ENCODE results near the gene TNS2. TPM values are rescaled to one million over a fixed set of nuclear protein-coding genes. Genes with fewer than 3 reads are reported as not detected.

The TNS2 gene
- total and polyA plus RNA-seq, 2 of the 13 experiments (the other 11 are each of a cell fraction or from before 2014, with no cell fraction given): 8.9 to 20.4 TPM

GRCh38 chr12:53054112-53054878 lies 4.4 kb downstream of the TNS2 start (continued):
- peak; percentile 39; the same call in 1 of the 2 replicates for TF ChIP-seq HOXA3 (CRISPR knock-in tag; IDR thresholded peaks at IDR 0.05)
- TF ChIP-seq KLF11 (CRISPR knock-in tag; IDR thresholded peaks at IDR 0.05): no peak
- TF ChIP-seq, protein P1, sequence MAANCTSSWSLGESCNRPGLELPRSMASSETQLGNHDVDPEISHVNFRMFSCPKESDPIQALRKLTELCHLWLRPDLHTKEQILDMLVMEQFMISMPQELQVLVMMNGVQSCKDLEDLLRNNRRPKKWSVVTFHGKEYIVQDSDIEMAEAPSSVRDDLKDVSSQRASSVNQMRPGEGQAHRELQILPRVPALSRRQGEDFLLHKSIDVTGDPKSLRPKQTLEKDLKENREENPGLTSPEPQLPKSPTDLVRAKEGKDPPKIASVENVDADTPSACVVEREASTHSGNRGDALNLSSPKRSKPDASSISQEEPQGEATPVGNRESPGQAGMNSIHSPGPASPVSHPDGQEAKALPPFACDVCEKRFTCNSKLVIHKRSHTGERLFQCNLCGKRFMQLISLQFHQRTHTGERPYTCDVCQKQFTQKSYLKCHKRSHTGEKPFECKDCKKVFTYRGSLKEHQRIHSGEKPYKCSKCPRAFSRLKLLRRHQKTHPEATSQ (CRISPR knock-in tag; IDR thresholded peaks at IDR 0.05; ENCODE audit: borderline replicate concordance): no peak
- TF ChIP-seq, protein P2, sequence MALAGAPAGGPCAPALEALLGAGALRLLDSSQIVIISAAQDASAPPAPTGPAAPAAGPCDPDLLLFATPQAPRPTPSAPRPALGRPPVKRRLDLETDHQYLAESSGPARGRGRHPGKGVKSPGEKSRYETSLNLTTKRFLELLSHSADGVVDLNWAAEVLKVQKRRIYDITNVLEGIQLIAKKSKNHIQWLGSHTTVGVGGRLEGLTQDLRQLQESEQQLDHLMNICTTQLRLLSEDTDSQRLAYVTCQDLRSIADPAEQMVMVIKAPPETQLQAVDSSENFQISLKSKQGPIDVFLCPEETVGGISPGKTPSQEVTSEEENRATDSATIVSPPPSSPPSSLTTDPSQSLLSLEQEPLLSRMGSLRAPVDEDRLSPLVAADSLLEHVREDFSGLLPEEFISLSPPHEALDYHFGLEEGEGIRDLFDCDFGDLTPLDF (CRISPR knock-in tag; IDR thresholded peaks at IDR 0.05): 0 out of 2 replicates have a peak, but pooled peaks have one; percentile 28
- TF ChIP-seq NR2F1 (CRISPR knock-in tag; IDR thresholded peaks at IDR 0.05): no peak
- TF ChIP-seq SKI (IDR thresholded peaks at IDR 0.05; ENCODE audit: partially characterized antibody): no peak
- no peak for TF ChIP-seq CENPX (CRISPR knock-in tag; IDR thresholded peaks at IDR 0.05)
- peak; percentile 65; the same call in 1 of the 2 replicates for TF ChIP-seq NFKB2 (CRISPR knock-in tag; IDR thresholded peaks at IDR 0.05; ENCODE audit: borderline replicate concordance)
- TF ChIP-seq GATAD1 (CRISPR knock-in tag; IDR thresholded peaks at IDR 0.05): no peak
- peak; percentile 76 for TF ChIP-seq ATF7 (IDR thresholded peaks at IDR 0.05)
- TF ChIP-seq ATF7 (CRISPR knock-in tag; IDR thresholded peaks at IDR 0.05): no peak
- TF ChIP-seq RFX3 (CRISPR knock-in tag; IDR thresholded peaks at IDR 0.05): no peak
- TF ChIP-seq RBM39 (IDR thresholded peaks at IDR 0.05; ENCODE audit: low read depth, low read length, poor library complexity, severe bottlenecking): no peak
- no peak for TF ChIP-seq REL (CRISPR knock-in tag; conservative IDR thresholded peaks at IDR 0.05)
- TF ChIP-seq PAX8 (CRISPR knock-in tag; IDR thresholded peaks at IDR 0.05; ENCODE audit: borderline replicate concordance): no peak
- TF ChIP-seq, protein P3, sequence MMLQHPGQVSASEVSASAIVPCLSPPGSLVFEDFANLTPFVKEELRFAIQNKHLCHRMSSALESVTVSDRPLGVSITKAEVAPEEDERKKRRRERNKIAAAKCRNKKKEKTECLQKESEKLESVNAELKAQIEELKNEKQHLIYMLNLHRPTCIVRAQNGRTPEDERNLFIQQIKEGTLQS (CRISPR knock-in tag; IDR thresholded peaks at IDR 0.05): no peak
- TF ChIP-seq ZNF430 (CRISPR knock-in tag; IDR thresholded peaks at IDR 0.05): 0 out of 2 replicates have a peak, but pooled peaks have one; percentile 52
- no peak for TF ChIP-seq GTF2F1 (IDR thresholded peaks at IDR 0.05; ENCODE audit: low read length)
- TF ChIP-seq SETDB1 (CRISPR knock-in tag; IDR thresholded peaks at IDR 0.05; ENCODE audit: borderline replicate concordance): no peak
- peak; percentile 17; the same call in 1 of the 2 replicates for TF ChIP-seq ZFX (CRISPR knock-in tag; IDR thresholded peaks at IDR 0.05; ENCODE audit: low read depth)
- TF ChIP-seq, protein P4, sequence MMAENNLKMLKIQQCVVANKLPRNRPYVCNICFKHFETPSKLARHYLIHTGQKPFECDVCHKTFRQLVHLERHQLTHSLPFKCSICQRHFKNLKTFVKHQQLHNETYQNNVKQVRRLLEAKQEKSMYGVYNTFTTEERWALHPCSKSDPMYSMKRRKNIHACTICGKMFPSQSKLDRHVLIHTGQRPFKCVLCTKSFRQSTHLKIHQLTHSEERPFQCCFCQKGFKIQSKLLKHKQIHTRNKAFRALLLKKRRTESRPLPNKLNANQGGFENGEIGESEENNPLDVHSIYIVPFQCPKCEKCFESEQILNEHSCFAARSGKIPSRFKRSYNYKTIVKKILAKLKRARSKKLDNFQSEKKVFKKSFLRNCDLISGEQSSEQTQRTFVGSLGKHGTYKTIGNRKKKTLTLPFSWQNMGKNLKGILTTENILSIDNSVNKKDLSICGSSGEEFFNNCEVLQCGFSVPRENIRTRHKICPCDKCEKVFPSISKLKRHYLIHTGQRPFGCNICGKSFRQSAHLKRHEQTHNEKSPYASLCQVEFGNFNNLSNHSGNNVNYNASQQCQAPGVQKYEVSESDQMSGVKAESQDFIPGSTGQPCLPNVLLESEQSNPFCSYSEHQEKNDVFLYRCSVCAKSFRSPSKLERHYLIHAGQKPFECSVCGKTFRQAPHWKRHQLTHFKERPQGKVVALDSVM (CRISPR knock-in tag; IDR thresholded peaks at IDR 0.05): no peak
- 0 out of 2 replicates have a peak, but pooled peaks have one; percentile 16 for TF ChIP-seq RFXAP (CRISPR knock-in tag; IDR thresholded peaks at IDR 0.05; ENCODE audit: borderline replicate concordance)
- no peak for TF ChIP-seq ZMAT3 (CRISPR knock-in tag; conservative IDR thresholded peaks at IDR 0.05)
- no peak for TF ChIP-seq MIER3 (CRISPR knock-in tag; IDR thresholded peaks at IDR 0.05; ENCODE audit: borderline replicate concordance)
- no peak for TF ChIP-seq MTF2 (CRISPR knock-in tag; IDR thresholded peaks at IDR 0.05; ENCODE audit: borderline replicate concordance)

Data from HepG2 (cell line).